Rectal smooth muscle tissue (tissue), 1 donor: ENCODE measurements around the gene RPUSD2.

ENCODE experiments used
- H3K27ac ChIP-seq: one replicate; pipeline ENCODE4 v1.7.0; 2013; ENCODE audit warnings: low read depth, low read length, inconsistent platforms
- H3K27me3 ChIP-seq: one replicate; pipeline ENCODE4 v1.7.0; 2013; ENCODE audit warnings: low read length; ENCODE audit not compliant: control insufficient read depth, insufficient read depth
- H3K36me3 ChIP-seq: one replicate; pipeline ENCODE4 v1.7.0; 2013; ENCODE audit warnings: low read length; ENCODE audit not compliant: control insufficient read depth, insufficient read depth
- H3K4me1 ChIP-seq: one replicate; pipeline ENCODE4 v1.7.0; 2013; ENCODE audit warnings: low read length; ENCODE audit not compliant: control insufficient read depth, insufficient read depth
- H3K4me3 ChIP-seq: one replicate; pipeline ENCODE4 v1.7.0; 2013; ENCODE audit warnings: low read length
- H3K9ac ChIP-seq: one replicate; pipeline ENCODE4 v1.7.0; 2013; ENCODE audit warnings: low read length

Gene RPUSD2

GRCh38 chr15:40569129-40569953, at the start of gene RPUSD2:
RPUSD2 (plus strand) TSS chr15:40569299; CDS start chr15:40569338, 39 bp downstream.
- peak within 1 kb of the TSS; percentile 73 for H3K4me3 ChIP-seq
- H3K36me3 ChIP-seq, result peaks cover 2% of the 10 kb centered on the region
- H3K9ac ChIP-seq, result peak within 1 kb of the TSS; percentile 19
- H3K27ac ChIP-seq, result peak within 1 kb of the TSS; percentile 67
- peaks cover 8% of the 10 kb centered on the region for H3K4me1 ChIP-seq
- no peaks in the 10 kb centered on the region for H3K27me3 ChIP-seq

GRCh38 chr15:40523611-40524010, 45.5 kb upstream of the RPUSD2 start:
- Histone ChIP-seq H3K27me3 (no peaks in the 10 kb centered on the region), H3K36me3 (no peaks in the 10 kb centered on the region)

DNA sequence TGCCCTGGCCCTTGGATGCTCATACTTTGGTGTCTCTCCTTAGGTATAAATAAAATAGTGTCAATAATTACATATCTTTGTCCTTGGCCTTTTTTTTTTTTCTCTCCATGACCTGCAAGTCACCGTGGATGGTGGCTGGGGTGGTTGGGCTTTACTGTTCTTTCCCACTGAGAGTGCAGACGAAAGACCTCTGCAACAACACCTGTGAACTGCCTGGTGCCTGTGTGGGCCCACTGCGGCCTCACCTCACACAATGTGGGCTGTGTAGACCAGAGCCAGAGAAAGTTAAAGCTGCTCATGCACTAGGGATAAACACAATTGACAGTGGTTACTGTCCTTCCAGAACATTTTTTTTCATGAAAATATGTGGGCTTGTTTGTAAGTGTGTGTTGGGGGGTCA, 43.2 kb upstream of the RPUSD2 start:
- Histone ChIP-seq H3K9ac (no peak overlapping the region), H3K4me1 (no peaks in the 10 kb centered on the region), H3K27me3 (no peaks in the 10 kb centered on the region), H3K27ac (no peak overlapping the region), H3K4me3 (no peak overlapping the region), H3K36me3 (no peaks in the 10 kb centered on the region)

More at GRCh38 chr15:40523611-40524010, 45.5 kb upstream of the RPUSD2 start:
- Histone ChIP-seq H3K27ac (no peak overlapping the region), H3K4me1 (no peaks in the 10 kb centered on the region), H3K4me3 (no peak overlapping the region), H3K9ac (no peak overlapping the region)

GRCh38 chr15:40528801-40529200, 40.3 kb upstream of the RPUSD2 start:
- Histone ChIP-seq H3K4me1 (no peaks in the 10 kb centered on the region), H3K4me3 (no peak overlapping the region), H3K27me3 (no peaks in the 10 kb centered on the region), H3K9ac (no peak overlapping the region), H3K27ac (no peak overlapping the region), H3K36me3 (no peaks in the 10 kb centered on the region)

DNA sequence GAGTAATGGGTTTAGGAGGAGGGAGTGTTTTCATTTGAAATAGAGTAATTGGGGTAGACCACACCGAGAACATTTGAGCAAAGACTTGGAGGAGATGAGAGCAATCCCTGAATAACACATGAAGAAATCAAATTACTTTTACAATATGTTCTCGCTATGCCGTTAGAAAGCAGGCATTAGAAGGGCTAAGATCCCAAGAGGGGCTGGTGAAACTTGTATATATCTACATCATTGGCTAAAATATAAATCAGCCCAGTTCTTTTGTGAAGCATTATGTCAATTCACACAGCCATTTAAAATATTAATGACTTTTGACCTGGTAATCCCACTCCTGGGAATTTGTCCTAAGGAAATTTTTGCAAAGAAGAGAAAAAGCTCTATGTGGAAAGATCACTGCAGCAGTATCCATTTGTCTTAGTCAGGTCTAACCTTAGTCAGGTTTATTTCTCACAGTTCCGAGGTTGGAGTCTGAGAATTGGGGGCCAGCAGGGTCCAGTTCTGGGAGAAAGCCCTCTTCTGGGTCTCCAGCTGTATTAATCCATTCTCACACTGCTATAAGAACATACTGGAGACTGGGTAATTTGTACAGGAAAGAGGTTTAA, 35.2 kb upstream of the RPUSD2 start:
- H3K27ac ChIP-seq, result no peak overlapping the region
- no peaks in the 10 kb centered on the region for H3K4me1 ChIP-seq
- no peaks in the 10 kb centered on the region for H3K27me3 ChIP-seq
- H3K36me3 ChIP-seq, result no peaks in the 10 kb centered on the region
- H3K9ac ChIP-seq, result no peak overlapping the region
- no peak overlapping the region for H3K4me3 ChIP-seq

GRCh38 chr15:40534371-40534770, 34.7 kb upstream of the RPUSD2 start:
- Histone ChIP-seq H3K4me3 (no peak overlapping the region), H3K9ac (no peak overlapping the region), H3K27ac (no peak overlapping the region), H3K36me3 (no peaks in the 10 kb centered on the region), H3K4me1 (no peaks in the 10 kb centered on the region), H3K27me3 (no peaks in the 10 kb centered on the region)

DNA sequence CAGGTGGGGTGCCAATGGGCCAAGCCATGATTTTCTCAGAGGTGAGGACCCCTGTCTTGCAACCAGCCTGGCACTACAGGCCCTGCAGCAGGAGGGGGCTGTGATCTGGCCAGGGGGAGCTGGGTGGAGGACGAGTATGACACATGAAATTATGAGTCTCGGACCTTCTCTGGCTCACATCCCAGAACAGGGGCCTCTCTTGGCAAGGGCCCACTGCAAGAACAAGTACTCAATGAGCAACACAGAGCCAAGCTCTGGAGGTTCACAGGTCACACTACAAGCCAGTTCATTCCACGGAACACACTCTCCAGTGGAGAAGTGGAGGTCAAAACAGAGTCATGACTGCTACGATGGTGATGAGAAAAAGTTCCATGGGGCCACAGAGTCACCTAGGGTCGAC, 32.6 kb upstream of the RPUSD2 start:
- no peak overlapping the region for H3K27ac ChIP-seq
- no peak overlapping the region for H3K4me3 ChIP-seq
- H3K27me3 ChIP-seq, result no peaks in the 10 kb centered on the region
- H3K36me3 ChIP-seq, result no peaks in the 10 kb centered on the region
- no peak overlapping the region for H3K9ac ChIP-seq
- no peaks in the 10 kb centered on the region for H3K4me1 ChIP-seq

DNA sequence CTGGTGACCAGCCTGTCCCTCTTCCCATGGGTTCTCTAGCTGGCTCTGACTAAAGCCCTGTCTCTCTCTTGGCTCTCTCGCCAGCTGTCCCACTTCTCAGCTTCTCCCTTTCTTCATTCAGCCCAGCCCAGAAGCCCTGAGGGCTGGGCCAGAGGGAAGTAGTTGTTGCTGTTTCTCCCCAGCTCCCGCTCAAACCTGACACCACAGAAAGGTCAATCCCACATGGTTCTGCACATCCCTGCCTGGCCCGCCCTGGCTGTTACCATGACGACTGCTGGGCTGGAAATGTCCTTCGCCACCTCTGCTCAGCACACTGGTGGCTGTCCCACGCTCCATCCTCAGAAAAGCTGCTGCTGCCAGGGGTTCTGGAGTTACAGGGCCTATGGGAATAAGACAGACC, 30.1 kb upstream of the RPUSD2 start:
- no peak overlapping the region for H3K4me3 ChIP-seq
- H3K36me3 ChIP-seq, result no peaks in the 10 kb centered on the region
- no peak overlapping the region for H3K9ac ChIP-seq
- no peak overlapping the region for H3K27ac ChIP-seq
- no peaks in the 10 kb centered on the region for H3K4me1 ChIP-seq
- no peaks in the 10 kb centered on the region for H3K27me3 ChIP-seq

GRCh38 chr15:40543082-40543481, 26.0 kb upstream of the RPUSD2 start:
- no peaks in the 10 kb centered on the region for H3K4me1 ChIP-seq
- H3K4me3 ChIP-seq, result no peak overlapping the region
- H3K9ac ChIP-seq, result no peak overlapping the region
- no peaks in the 10 kb centered on the region for H3K36me3 ChIP-seq
- H3K27me3 ChIP-seq, result no peaks in the 10 kb centered on the region
- H3K27ac ChIP-seq, result no peak overlapping the region

GRCh38 chr15:40543631-40544294, 25.3 kb upstream of the RPUSD2 start:
- Histone ChIP-seq H3K4me3 (no peak overlapping the region), H3K27me3 (no peaks in the 10 kb centered on the region), H3K4me1 (no peaks in the 10 kb centered on the region), H3K9ac (no peak overlapping the region), H3K36me3 (no peaks in the 10 kb centered on the region), H3K27ac (no peak overlapping the region)

DNA sequence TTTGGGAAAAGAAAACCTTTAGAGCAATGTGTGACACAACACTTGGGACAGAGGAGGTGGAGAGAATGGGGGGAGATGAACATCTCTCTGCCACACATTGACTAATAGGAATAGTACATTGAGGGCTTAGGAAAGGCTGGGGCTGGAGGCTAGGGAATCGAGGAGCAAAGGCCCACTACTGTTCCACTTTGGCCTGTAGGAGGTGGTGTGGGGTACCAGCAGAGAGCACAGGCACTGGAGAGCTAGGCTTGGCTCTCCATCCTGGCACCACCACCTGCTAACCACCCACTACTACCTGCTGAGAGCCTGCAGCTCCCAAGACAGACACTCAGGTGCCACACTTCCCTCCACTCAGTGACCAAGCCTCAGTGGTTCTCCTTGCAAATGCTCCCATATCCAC, 23.6 kb upstream of the RPUSD2 start:
- H3K9ac ChIP-seq, result no peak overlapping the region
- H3K4me3 ChIP-seq, result no peak overlapping the region

GRCh38 chr15:40548610-40549009, 20.5 kb upstream of the RPUSD2 start:
- no peaks in the 10 kb centered on the region for H3K27me3 ChIP-seq
- no peak overlapping the region for H3K27ac ChIP-seq
- no peak overlapping the region for H3K4me3 ChIP-seq
- no peak overlapping the region for H3K9ac ChIP-seq
- H3K4me1 ChIP-seq, result no peaks in the 10 kb centered on the region
- no peaks in the 10 kb centered on the region for H3K36me3 ChIP-seq

More for the DNA sequence above, 23.6 kb upstream of the RPUSD2 start:
- Histone ChIP-seq H3K36me3 (no peaks in the 10 kb centered on the region), H3K27me3 (no peaks in the 10 kb centered on the region), H3K27ac (no peak overlapping the region), H3K4me1 (no peaks in the 10 kb centered on the region)
